HepG2 (cell line): ENCODE data around the gene STAT6. TPM values are rescaled to one million over a fixed set of nuclear protein-coding genes. Genes with fewer than 3 reads are reported as not detected.
A peak's percentile ranks its signal among the peaks of the same experiment; 100 is the strongest.

ENCODE experiments used
- ARID5B ChIP-seq: IDR thresholded peaks from 2 replicates; pipeline ENCODE4 v1.4.0; 2020; ENCODE audit warnings: mild to moderate bottlenecking, missing genetic modification reagents
- FOXK1 ChIP-seq: sonication (generic); formaldehyde crosslinking; IDR thresholded peaks from 2 replicates; pipeline ENCODE4 v1.4.0; 2020; ENCODE audit warnings: low read depth, missing genetic modification reagents, borderline replicate concordance
- HIVEP1 ChIP-seq: sonication (generic); formaldehyde crosslinking; IDR thresholded peaks from 2 replicates; pipeline ENCODE4 v1.4.0; 2020; ENCODE audit warnings: mild to moderate bottlenecking, missing genetic modification reagents
- HNRNPL ChIP-seq: fragments of 200-400 bp; formaldehyde crosslinking; IDR thresholded peaks from 2 replicates; pipeline ENCODE4 v1.6.1; 2017; ENCODE audit warnings: mild to moderate bottlenecking, low read depth, low read length
- HOXA3 ChIP-seq: sonication (generic); formaldehyde crosslinking; IDR thresholded peaks from 2 replicates; pipeline ENCODE4 v1.5.0; 2020; ENCODE audit warnings: missing genetic modification reagents
- MLLT10 ChIP-seq: sonication (generic); formaldehyde crosslinking; IDR thresholded peaks from 2 replicates; pipeline ENCODE4 v1.4.0; 2020; ENCODE audit warnings: missing genetic modification reagents
- NPAS2 ChIP-seq: sonication (generic); formaldehyde crosslinking; IDR thresholded peaks from 2 replicates; pipeline ENCODE4 v1.8.0; 2022; ENCODE audit warnings: mild to moderate bottlenecking, missing genetic modification reagents, borderline replicate concordance
- PCBP2 ChIP-seq: fragments of 200-400 bp; formaldehyde crosslinking; optimal IDR thresholded peaks from 2 replicates; pipeline ENCODE3; 2018; ENCODE audit warnings: low read length, low read depth; ENCODE audit not compliant: poor library complexity, severe bottlenecking
- PHF20 ChIP-seq: sonication (generic); formaldehyde crosslinking; IDR thresholded peaks from 2 replicates; pipeline ENCODE4 v1.5.0; 2020; ENCODE audit warnings: mild to moderate bottlenecking, missing genetic modification reagents
- SMAD1 ChIP-seq: sonication (generic); formaldehyde crosslinking; IDR thresholded peaks from 2 replicates; pipeline ENCODE4 v1.4.0; 2020; ENCODE audit warnings: missing genetic modification reagents, low read depth, mild to moderate bottlenecking, borderline replicate concordance
- SP1 ChIP-seq, 2 experiments: fragments of 450-650 bp in 1 of 2; sonication (generic) in 1 of 2; formaldehyde crosslinking in 1 of 2; IDR thresholded peaks; 2 replicates each; pipeline versions ENCODE4 v1.4.0 to v1.6.1; 2016 to 2020; ENCODE audit warnings: missing genetic modification reagents in 1 of 2
- ZNF124 ChIP-seq: sonication (generic); formaldehyde crosslinking; IDR thresholded peaks from 2 replicates; pipeline ENCODE4 v1.4.0; 2020; ENCODE audit warnings: missing genetic modification reagents
- ZNF138 ChIP-seq: sonication (generic); formaldehyde crosslinking; IDR thresholded peaks from 2 replicates; pipeline ENCODE4 v1.5.0; 2020; ENCODE audit warnings: mild to moderate bottlenecking, low read depth, missing genetic modification reagents
- ZNF180 ChIP-seq: sonication (generic); formaldehyde crosslinking; IDR thresholded peaks from 2 replicates; pipeline ENCODE4 v1.4.0; 2020; ENCODE audit warnings: low read depth, missing genetic modification reagents, borderline replicate concordance
- ZNF232 ChIP-seq: sonication (generic); formaldehyde crosslinking; IDR thresholded peaks from 2 replicates; pipeline ENCODE4 v1.4.0; 2020; ENCODE audit warnings: missing genetic modification reagents, borderline replicate concordance
- ZNF441 ChIP-seq: sonication (generic); formaldehyde crosslinking; IDR thresholded peaks from 2 replicates; pipeline ENCODE4 v1.7.0; 2021; ENCODE audit warnings: missing genetic modification reagents, borderline replicate concordance
- ZNF484 ChIP-seq: sonication (generic); formaldehyde crosslinking; IDR thresholded peaks from 2 replicates; pipeline ENCODE4 v1.5.1; 2020; ENCODE audit warnings: mild to moderate bottlenecking, low read depth, missing genetic modification reagents, borderline replicate concordance
- ZNF557 ChIP-seq: sonication (generic); formaldehyde crosslinking; IDR thresholded peaks from 2 replicates; pipeline ENCODE4 v1.4.0; 2020; ENCODE audit warnings: missing genetic modification reagents
- ZNF670 ChIP-seq: sonication (generic); formaldehyde crosslinking; IDR thresholded peaks from 2 replicates; pipeline ENCODE4 v1.8.0; 2022; ENCODE audit warnings: mild to moderate bottlenecking, missing genetic modification reagents, borderline replicate concordance
- ZNF761 ChIP-seq: sonication (generic); formaldehyde crosslinking; conservative IDR thresholded peaks from 2 replicates; pipeline ENCODE4 v1.4.0; 2020; ENCODE audit warnings: mild to moderate bottlenecking, missing genetic modification reagents
- polyA plus RNA-seq, 8 experiments: library from polyadenylated mRNA; depleted of rRNA in 3 of 8; stranded (reverse) in 7 of 8; unstranded in 1 of 8; fragments of >200 nt; fragmentation: Illumina TruSeq in 4 of 8; extraction: Trizol in 4 of 8; gene quantifications; 2 replicates each; pipeline versions ENCODE4 v1.2.1 to v1.2.3, GENCODE V29; 2011 to 2016; ENCODE audit warnings: low read depth in 4 of 8, missing spikeins in 1 of 8, mixed read lengths in 1 of 8; ENCODE audit not compliant: insufficient read depth in 1 of 8
- total RNA-seq, 5 experiments: library from RNA; depleted of rRNA; stranded (reverse); fragments of >200 nt; fragmentation: Illumina TruSeq; extraction: Trizol; gene quantifications; 2 replicates each; pipeline ENCODE4 v1.2.3, GENCODE V29; 2016; ENCODE audit warnings: low read depth in 1 of 5
- TF ChIP-seq, protein P1 (sequence below): sonication (generic); formaldehyde crosslinking; IDR thresholded peaks from 2 replicates; pipeline ENCODE4 v1.8.1; 2022; ENCODE audit warnings: low read depth, mild to moderate bottlenecking, missing genetic modification reagents
- TF ChIP-seq, protein P2 (sequence below): IDR thresholded peaks from 2 replicates; pipeline ENCODE4 v1.6.1; 2016; ENCODE audit warnings: low read depth, borderline replicate concordance

The STAT6 gene
- total and polyA plus RNA-seq, 2 of the 13 experiments (the other 11 are each of a cell fraction or from before 2014, with no cell fraction given) = 28.0 to 62.2 TPM

DNA sequence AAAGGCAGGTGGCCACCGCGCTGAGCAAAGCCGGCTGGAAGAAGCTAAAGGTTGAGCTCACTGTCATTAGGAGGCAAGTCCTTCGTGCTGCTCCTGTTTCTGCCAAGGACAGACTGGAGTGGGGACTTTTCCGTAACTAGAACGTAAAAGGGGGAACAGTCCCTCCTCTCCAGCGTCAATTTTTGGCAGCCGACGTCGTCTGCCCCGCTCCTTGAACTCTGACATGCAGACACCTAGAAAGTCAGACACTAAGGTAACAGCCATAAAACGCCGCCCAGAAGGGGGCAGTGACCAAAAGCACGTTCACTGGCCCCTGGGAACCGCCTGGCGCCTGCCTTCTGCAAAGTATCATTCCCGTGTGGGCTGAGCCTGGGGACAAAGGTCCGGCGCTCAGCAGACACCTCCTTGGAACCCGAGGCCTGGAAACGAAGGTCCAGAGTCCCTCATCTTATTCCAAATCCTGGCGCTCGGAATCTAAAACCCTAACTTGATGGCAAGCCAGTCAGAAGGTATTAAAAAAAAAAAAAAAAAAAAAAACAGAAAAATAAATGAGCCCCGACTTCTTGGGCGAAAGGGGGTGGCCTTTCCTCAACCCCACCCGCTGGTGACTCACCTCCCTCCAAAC lies 16.1 kb upstream of the STAT6 start (continued):
- TF ChIP-seq, protein P1, sequence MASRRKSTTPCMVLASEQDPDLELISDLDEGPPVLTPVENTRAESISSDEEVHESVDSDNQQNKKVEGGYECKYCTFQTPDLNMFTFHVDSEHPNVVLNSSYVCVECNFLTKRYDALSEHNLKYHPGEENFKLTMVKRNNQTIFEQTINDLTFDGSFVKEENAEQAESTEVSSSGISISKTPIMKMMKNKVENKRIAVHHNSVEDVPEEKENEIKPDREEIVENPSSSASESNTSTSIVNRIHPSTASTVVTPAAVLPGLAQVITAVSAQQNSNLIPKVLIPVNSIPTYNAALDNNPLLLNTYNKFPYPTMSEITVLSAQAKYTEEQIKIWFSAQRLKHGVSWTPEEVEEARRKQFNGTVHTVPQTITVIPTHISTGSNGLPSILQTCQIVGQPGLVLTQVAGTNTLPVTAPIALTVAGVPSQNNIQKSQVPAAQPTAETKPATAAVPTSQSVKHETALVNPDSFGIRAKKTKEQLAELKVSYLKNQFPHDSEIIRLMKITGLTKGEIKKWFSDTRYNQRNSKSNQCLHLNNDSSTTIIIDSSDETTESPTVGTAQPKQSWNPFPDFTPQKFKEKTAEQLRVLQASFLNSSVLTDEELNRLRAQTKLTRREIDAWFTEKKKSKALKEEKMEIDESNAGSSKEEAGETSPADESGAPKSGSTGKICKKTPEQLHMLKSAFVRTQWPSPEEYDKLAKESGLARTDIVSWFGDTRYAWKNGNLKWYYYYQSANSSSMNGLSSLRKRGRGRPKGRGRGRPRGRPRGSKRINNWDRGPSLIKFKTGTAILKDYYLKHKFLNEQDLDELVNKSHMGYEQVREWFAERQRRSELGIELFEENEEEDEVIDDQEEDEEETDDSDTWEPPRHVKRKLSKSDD (CRISPR knock-in tag) = no peak
- TF ChIP-seq ZNF484 (CRISPR knock-in tag) (no peak), ZNF557 (CRISPR knock-in tag) (no peak), ZNF232 (CRISPR knock-in tag) (no peak), ZNF180 (CRISPR knock-in tag) (no peak), SMAD1 (CRISPR knock-in tag) (no peak), FOXK1 (CRISPR knock-in tag) (no peak; the same call in 1 of the 2 replicates), ZNF441 (CRISPR knock-in tag) (no peak), PHF20 (peak; percentile 24; the same call in 1 of the 2 replicates), HIVEP1 (CRISPR knock-in tag) (no peak), HOXA3 (CRISPR knock-in tag) (peak; percentile 59; the same call in 1 of the 2 replicates), NPAS2 (no peak), ZNF670 (CRISPR knock-in tag) (0 out of 2 replicates have a peak, but pooled peaks have one; percentile 55), SP1 (IDR thresholded peaks at IDR 0.05) (no peak), SP1 (CRISPR knock-in tag; IDR thresholded peaks at IDR 0.05) (no peak), HNRNPL (no peak), PCBP2 (no peak), ZNF761 (CRISPR knock-in tag) (no peak), ARID5B (CRISPR knock-in tag) (peak; percentile 41), ZNF124 (CRISPR knock-in tag) (no peak), MLLT10 (CRISPR knock-in tag) (no peak), ZNF138 (CRISPR knock-in tag) (no peak)
- TF ChIP-seq, protein P2, sequence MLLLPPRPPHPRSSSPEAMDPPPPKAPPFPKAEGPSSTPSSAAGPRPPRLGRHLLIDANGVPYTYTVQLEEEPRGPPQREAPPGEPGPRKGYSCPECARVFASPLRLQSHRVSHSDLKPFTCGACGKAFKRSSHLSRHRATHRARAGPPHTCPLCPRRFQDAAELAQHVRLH (CRISPR knock-in tag) = peak; percentile 48; the same call in 1 of the 2 replicates
